GM12878 (cell line): Measurements from ENCODE around the gene MRPL55. TPM values are rescaled to one million over a fixed set of nuclear protein-coding genes. Genes with fewer than 3 reads are reported as not detected.

Source experiments
- CBX3 ChIP-seq: fragments of 200-600 bp; sonication (generic); IDR thresholded peaks from 2 replicates; pipeline ENCODE4 v1.6.1; 2016; ENCODE audit warnings: low read depth, borderline replicate concordance
- CREB1 ChIP-seq: IDR thresholded peaks from 2 replicates; pipeline ENCODE4 v1.6.1; 2012; ENCODE audit warnings: low read depth, mild to moderate bottlenecking, inconsistent platforms
- ESRRA ChIP-seq: IDR thresholded peaks from 2 replicates; pipeline ENCODE4 v1.6.1; 2012; ENCODE audit warnings: mild to moderate bottlenecking, low read length, improper control_type of control experiment
- MEF2B ChIP-seq: fragments of 450-650 bp; IDR thresholded peaks from 2 replicates; pipeline ENCODE4 v1.6.1; 2018; ENCODE audit warnings: mild to moderate bottlenecking, moderate library complexity; ENCODE audit not compliant: partially characterized antibody, poor library complexity, severe bottlenecking
- MYC ChIP-seq: IDR thresholded peaks from 2 replicates; pipeline ENCODE4 v1.6.1; 2011; ENCODE audit warnings: mild to moderate bottlenecking, low read length, moderate library complexity, inconsistent platforms; ENCODE audit not compliant: insufficient read depth, insufficient replicate concordance, insufficient read length, severe bottlenecking
- NFIC ChIP-seq: IDR thresholded peaks from 2 replicates; pipeline ENCODE4 v1.6.1; 2012; ENCODE audit warnings: low read depth, mild to moderate bottlenecking, inconsistent platforms, low read length, moderate library complexity
- PAX8 ChIP-seq: fragments of 450-650 bp; IDR thresholded peaks from 2 replicates; pipeline ENCODE4 v1.6.1; 2017; ENCODE audit warnings: mild to moderate bottlenecking, moderate library complexity
- PML ChIP-seq: IDR thresholded peaks from 2 replicates; pipeline ENCODE4 v1.6.1; 2012; ENCODE audit warnings: low read length, inconsistent platforms
- POLR2A ChIP-seq: IDR thresholded peaks from 2 replicates; pipeline ENCODE4 v1.6.1; 2011; ENCODE audit warnings: low read depth, mild to moderate bottlenecking, low read length
- RELA ChIP-seq: fragments of 450-650 bp; IDR thresholded peaks from 2 replicates; pipeline ENCODE4 v1.8.0; 2014; ENCODE audit warnings: borderline replicate concordance; ENCODE audit not compliant: partially characterized antibody
- SMAD5 ChIP-seq: IDR thresholded peaks from 2 replicates; pipeline ENCODE4 v1.6.1; 2016; ENCODE audit warnings: antibody characterized with exemption, low read depth
- SREBF1 ChIP-seq: IDR thresholded peaks from 2 replicates; pipeline ENCODE4 v1.6.1; 2012; ENCODE audit warnings: mild to moderate bottlenecking, low read length
- SREBF2 ChIP-seq: IDR thresholded peaks from 2 replicates; pipeline ENCODE4 v1.6.1; 2012; ENCODE audit warnings: mild to moderate bottlenecking, low read length
- SUZ12 ChIP-seq: fragments of 200-600 bp; sonication (generic); IDR thresholded peaks from one replicate; pipeline ENCODE4 v1.6.1; 2018; ENCODE audit warnings: antibody characterized with exemption, mild to moderate bottlenecking; ENCODE audit not compliant: unreplicated experiment
- YBX1 ChIP-seq: fragments of 450-650 bp; IDR thresholded peaks from 2 replicates; pipeline ENCODE4 v1.6.1; 2016; ENCODE audit warnings: antibody characterized with exemption
- ZBED1 ChIP-seq: IDR thresholded peaks from 2 replicates; pipeline ENCODE4 v1.6.1; 2016; ENCODE audit warnings: borderline replicate concordance
- ZNF207 ChIP-seq: fragments of 450-650 bp; IDR thresholded peaks from 2 replicates; pipeline ENCODE4 v1.6.1; 2014; ENCODE audit warnings: antibody characterized with exemption, mild to moderate bottlenecking, borderline replicate concordance
- polyA plus RNA-seq, 11 experiments: library from polyadenylated mRNA; depleted of rRNA in 4 of 11; unstranded in 6 of 11; stranded (reverse) in 5 of 11; fragments of >200 nt; fragmentation: Nextera tagmentation in 4 of 11; fragmentation: Illumina TruSeq in 1 of 11; extraction: Ambion mirVana in 4 of 11; extraction: Trizol in 1 of 11; gene quantifications; 1 replicate in 1 of 11; 2 replicates in 10 of 11; pipeline versions ENCODE4 v1.2.1 to v1.2.3, GENCODE V29; 2011 to 2016; ENCODE audit warnings: inconsistent platforms in 2 of 11, missing spikeins in 2 of 11, low read depth in 1 of 11
- total RNA-seq, 4 experiments: library from RNA; depleted of rRNA in 3 of 4; stranded (reverse); fragments of >200 nt in 3 of 4; fragmentation: Illumina TruSeq in 1 of 4; extraction: Trizol in 1 of 4; gene quantifications; 2 replicates each; pipeline versions ENCODE4 v1.2.1 to v1.2.3, GENCODE V29; 2013 to 2021
- TF ChIP-seq, protein P1 (sequence below): IDR thresholded peaks from 2 replicates; pipeline ENCODE4 v1.6.1; 2012; ENCODE audit warnings: mild to moderate bottlenecking, low read depth, low read length
- TF ChIP-seq, protein P2 (sequence below): fragments of 450-650 bp; formaldehyde crosslinking; IDR thresholded peaks from 2 replicates; pipeline ENCODE4 v1.4.0; 2020; ENCODE audit warnings: mild to moderate bottlenecking, moderate library complexity
- TF ChIP-seq, protein P3 (sequence below): fragments of 450-650 bp; IDR thresholded peaks from 2 replicates; pipeline ENCODE4 v1.6.1; 2017; ENCODE audit warnings: mild to moderate bottlenecking, low read depth, inconsistent platforms; ENCODE audit not compliant: poor library complexity, severe bottlenecking

MRPL55 gene
- total and polyA plus RNA-seq, 10 of the 15 experiments (the other 5 are each of a cell fraction or from before 2014, with no cell fraction given): 15.1 to 143 (median 55.8) TPM

DNA sequence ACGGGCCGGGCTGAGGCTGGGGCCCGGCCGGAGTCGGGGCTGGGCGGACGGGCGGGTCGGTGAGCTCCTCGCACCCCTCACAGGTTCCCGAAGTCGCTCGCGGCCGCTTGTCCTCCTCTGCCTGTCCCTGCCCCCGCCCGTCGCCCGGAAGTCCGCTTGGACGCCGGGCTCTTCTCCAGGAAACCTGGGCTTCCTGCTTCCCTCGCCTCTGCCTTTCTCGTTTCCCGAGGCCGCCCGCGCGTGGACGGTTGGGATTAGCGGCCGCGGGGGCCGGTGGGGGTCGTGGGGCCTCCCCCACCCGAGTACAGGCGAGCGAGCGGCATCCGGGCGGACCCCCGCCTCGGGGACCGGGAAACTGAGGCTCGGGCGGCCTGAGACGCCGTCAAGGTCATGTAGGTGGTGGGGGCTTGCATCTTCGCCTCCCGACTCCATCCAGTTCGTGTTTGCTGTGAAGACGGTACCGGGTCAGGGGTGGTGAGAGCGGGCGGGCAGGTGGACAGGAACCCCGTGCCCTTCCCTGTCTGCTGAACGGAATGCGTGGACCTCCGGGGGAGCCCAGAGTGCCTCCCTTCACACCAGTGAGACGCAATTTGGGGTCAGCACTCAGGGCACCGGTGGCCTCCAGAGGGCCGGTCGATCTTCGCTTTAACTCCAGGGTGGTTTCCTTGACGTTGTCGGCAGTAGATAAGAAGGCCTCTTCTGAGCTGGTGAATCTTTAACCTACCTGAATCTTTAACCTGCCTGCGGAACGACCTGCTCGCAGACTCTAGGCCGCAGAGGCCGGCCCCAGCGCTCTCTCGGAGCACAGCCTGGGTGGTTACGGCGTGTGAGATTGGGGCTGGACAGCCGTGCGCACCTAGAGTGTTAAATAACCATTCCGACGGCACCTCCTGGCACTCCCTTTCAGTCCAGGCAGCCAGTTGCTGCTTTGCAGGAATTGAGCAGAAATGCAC lies 25.9 kb downstream of the MRPL55 start (continued):
- TF ChIP-seq, protein P1, sequence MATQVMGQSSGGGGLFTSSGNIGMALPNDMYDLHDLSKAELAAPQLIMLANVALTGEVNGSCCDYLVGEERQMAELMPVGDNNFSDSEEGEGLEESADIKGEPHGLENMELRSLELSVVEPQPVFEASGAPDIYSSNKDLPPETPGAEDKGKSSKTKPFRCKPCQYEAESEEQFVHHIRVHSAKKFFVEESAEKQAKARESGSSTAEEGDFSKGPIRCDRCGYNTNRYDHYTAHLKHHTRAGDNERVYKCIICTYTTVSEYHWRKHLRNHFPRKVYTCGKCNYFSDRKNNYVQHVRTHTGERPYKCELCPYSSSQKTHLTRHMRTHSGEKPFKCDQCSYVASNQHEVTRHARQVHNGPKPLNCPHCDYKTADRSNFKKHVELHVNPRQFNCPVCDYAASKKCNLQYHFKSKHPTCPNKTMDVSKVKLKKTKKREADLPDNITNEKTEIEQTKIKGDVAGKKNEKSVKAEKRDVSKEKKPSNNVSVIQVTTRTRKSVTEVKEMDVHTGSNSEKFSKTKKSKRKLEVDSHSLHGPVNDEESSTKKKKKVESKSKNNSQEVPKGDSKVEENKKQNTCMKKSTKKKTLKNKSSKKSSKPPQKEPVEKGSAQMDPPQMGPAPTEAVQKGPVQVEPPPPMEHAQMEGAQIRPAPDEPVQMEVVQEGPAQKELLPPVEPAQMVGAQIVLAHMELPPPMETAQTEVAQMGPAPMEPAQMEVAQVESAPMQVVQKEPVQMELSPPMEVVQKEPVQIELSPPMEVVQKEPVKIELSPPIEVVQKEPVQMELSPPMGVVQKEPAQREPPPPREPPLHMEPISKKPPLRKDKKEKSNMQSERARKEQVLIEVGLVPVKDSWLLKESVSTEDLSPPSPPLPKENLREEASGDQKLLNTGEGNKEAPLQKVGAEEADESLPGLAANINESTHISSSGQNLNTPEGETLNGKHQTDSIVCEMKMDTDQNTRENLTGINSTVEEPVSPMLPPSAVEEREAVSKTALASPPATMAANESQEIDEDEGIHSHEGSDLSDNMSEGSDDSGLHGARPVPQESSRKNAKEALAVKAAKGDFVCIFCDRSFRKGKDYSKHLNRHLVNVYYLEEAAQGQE: no peak
- TF ChIP-seq ZBED1: no peak
- TF ChIP-seq SMAD5: 0 out of 2 replicates have a peak, but pooled peaks have one; percentile 2
- no peak for TF ChIP-seq SREBF2
- TF ChIP-seq, protein P2, sequence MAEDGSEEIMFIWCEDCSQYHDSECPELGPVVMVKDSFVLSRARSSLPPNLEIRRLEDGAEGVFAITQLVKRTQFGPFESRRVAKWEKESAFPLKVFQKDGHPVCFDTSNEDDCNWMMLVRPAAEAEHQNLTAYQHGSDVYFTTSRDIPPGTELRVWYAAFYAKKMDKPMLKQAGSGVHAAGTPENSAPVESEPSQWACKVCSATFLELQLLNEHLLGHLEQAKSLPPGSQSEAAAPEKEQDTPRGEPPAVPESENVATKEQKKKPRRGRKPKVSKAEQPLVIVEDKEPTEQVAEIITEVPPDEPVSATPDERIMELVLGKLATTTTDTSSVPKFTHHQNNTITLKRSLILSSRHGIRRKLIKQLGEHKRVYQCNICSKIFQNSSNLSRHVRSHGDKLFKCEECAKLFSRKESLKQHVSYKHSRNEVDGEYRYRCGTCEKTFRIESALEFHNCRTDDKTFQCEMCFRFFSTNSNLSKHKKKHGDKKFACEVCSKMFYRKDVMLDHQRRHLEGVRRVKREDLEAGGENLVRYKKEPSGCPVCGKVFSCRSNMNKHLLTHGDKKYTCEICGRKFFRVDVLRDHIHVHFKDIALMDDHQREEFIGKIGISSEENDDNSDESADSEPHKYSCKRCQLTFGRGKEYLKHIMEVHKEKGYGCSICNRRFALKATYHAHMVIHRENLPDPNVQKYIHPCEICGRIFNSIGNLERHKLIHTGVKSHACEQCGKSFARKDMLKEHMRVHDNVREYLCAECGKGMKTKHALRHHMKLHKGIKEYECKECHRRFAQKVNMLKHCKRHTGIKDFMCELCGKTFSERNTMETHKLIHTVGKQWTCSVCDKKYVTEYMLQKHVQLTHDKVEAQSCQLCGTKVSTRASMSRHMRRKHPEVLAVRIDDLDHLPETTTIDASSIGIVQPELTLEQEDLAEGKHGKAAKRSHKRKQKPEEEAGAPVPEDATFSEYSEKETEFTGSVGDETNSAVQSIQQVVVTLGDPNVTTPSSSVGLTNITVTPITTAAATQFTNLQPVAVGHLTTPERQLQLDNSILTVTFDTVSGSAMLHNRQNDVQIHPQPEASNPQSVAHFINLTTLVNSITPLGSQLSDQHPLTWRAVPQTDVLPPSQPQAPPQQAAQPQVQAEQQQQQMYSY (CRISPR knock-in tag): no peak
- TF ChIP-seq SREBF1: no peak
- TF ChIP-seq SUZ12: no peak
- no peak for TF ChIP-seq PAX8
- TF ChIP-seq ESRRA: no peak
- TF ChIP-seq CBX3: no peak
- TF ChIP-seq MEF2B: no peak
- TF ChIP-seq CREB1: no peak
- no peak for TF ChIP-seq RELA
- TF ChIP-seq, protein P3, sequence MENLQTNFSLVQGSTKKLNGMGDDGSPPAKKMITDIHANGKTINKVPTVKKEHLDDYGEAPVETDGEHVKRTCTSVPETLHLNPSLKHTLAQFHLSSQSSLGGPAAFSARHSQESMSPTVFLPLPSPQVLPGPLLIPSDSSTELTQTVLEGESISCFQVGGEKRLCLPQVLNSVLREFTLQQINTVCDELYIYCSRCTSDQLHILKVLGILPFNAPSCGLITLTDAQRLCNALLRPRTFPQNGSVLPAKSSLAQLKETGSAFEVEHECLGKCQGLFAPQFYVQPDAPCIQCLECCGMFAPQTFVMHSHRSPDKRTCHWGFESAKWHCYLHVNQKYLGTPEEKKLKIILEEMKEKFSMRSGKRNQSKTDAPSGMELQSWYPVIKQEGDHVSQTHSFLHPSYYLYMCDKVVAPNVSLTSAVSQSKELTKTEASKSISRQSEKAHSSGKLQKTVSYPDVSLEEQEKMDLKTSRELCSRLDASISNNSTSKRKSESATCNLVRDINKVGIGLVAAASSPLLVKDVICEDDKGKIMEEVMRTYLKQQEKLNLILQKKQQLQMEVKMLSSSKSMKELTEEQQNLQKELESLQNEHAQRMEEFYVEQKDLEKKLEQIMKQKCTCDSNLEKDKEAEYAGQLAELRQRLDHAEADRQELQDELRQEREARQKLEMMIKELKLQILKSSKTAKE: no peak
- no peak for TF ChIP-seq MYC
- TF ChIP-seq PML: no peak
- no peak for TF ChIP-seq YBX1
- TF ChIP-seq NFIC: no peak
- TF ChIP-seq ZNF207: no peak
- TF ChIP-seq POLR2A: peak; percentile 47; the same call in 1 of the 2 replicates
